H7 (cell line): ENCODE data around the gene FAM163B. TPM values are rescaled to one million over a fixed set of nuclear protein-coding genes. Genes with fewer than 3 reads are reported as not detected.

ENCODE experiments used
- DNase-seq: peaks from one replicate; pipeline ENCODE4 v3.0.0; 2012
- H3K27me3 ChIP-seq: 2 replicates; pipeline ENCODE4 v1.6.0; 2011; ENCODE audit warnings: mild to moderate bottlenecking, low read length; ENCODE audit not compliant: control insufficient read depth, insufficient read depth
- H3K36me3 ChIP-seq: replicated peaks from 2 replicates; pipeline ENCODE4 v1.5.1; 2011; ENCODE audit warnings: low read length; ENCODE audit not compliant: control insufficient read depth, insufficient read depth
- H3K4me3 ChIP-seq: 2 replicates; pipeline ENCODE4 v1.5.1; 2011; ENCODE audit warnings: low read depth, mild to moderate bottlenecking, control low read depth, low read length, moderate library complexity; ENCODE audit not compliant: insufficient read depth
- total RNA-seq: library from RNA; depleted of rRNA; stranded (reverse); fragments of >200 nt; shearing (Covaris generic); gene quantifications from 2 replicates; pipeline ENCODE4 v1.2.3, GENCODE V29; 2014

The FAM163B gene
- total RNA-seq, 1 experiment from 2014 or later, result 1.2 TPM

- Histone ChIP-seq H3K27me3 (no peaks in the 10 kb centered on the region), H3K4me3 (no peak overlapping the region), H3K36me3 (no peaks in the 10 kb centered on the region)
- DNase-seq, result no peak
Observed at GRCh38 chr9:133557581-133557980, 51.6 kb downstream of the FAM163B start.

DNA sequence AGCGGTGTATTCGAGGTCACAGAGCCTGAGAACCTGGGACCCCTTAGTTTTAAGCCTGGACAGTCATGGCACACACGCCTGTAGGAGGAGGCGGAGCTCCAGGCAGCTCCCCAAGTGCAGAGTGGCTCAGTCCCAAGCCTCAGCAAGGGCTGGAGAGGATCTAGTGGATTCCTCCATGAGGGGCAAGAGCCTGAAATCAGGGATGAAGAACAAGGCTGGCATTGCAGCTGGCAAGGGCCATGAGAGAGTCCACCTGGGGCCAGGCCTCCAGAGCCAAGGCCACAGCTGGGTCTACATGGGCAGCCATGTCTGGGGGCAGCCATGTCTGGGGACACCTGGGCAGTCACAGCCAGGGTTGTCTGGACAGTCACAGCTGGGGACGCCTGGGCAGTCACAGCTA, 52.8 kb downstream of the FAM163B start:
- Histone ChIP-seq H3K4me3 (no peak overlapping the region), H3K36me3 (no peaks in the 10 kb centered on the region), H3K27me3 (no peaks in the 10 kb centered on the region)
- no peak for DNase-seq

DNA sequence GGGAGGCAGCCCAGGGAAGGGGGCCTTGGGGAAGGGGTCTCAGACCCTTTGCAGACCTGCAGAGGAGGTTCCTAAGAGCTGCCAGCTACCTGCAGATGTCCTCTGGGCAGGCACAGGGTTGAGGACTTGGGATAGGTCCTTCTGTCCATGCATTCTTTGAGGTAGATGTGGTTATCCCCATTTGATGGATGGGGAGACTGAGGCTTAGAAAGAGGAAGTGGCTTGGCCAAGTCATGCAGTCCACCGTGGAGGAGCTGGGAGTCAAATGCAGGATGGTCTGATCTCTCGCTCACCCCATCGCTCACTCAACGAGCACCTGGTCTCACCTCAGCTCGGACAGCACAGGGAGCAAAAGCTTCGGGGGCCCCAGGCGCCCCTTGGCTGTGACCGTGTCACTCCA, 54.5 kb downstream of the FAM163B start:
- DNase-seq, result no peak
- no peaks in the 10 kb centered on the region for H3K27me3 ChIP-seq
- H3K4me3 ChIP-seq, result no peak overlapping the region
- no peaks in the 10 kb centered on the region for H3K36me3 ChIP-seq

DNA sequence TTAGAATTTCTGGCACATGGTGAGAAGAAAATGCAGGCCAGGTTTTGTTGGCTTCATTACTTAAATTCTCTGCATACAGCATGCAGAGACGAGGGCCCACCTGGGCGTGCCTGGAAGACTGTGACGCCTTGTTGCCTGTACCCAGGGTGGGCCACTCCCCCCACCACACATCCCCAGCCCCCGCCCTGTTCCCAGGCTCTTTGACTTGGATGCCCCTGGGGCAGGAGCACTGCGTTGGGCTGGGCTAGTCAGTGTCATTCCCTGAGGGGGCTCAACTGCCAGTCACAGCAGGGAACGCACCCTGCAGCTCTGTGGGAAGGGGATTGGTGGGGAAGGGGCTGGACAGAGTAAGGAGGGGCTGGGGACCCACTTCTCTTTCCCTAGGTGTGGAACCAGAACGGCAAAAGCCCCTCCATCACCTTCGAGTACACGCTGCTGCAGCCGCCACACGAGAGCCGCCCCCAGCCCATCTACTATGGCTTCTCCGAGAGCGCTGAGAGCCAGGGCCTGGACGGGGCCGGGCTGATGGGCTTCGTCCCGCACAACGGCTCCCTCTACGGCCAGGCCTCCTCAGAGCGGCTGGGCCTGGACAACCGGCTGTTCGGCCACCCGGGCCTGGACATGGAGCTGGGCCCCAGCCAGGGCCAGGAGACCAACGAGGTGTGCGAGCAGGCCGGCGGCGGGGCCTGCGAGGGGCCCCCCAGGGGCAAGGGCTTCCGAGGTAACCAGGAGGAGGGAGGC, 55.0 kb downstream of the FAM163B start:
- peak; percentile 94 for DNase-seq

GRCh38 chr9:133553123-133553522, 56.1 kb downstream of the FAM163B start:
- H3K36me3 ChIP-seq, result no peaks in the 10 kb centered on the region
- no peaks in the 10 kb centered on the region for H3K27me3 ChIP-seq
- no peak overlapping the region for H3K4me3 ChIP-seq
- peak; percentile 71 for DNase-seq

More for the DNA sequence above, 55.0 kb downstream of the FAM163B start:
- no peaks in the 10 kb centered on the region for H3K36me3 ChIP-seq
- H3K27me3 ChIP-seq, result no peaks in the 10 kb centered on the region
- no peak overlapping the region for H3K4me3 ChIP-seq

DNA sequence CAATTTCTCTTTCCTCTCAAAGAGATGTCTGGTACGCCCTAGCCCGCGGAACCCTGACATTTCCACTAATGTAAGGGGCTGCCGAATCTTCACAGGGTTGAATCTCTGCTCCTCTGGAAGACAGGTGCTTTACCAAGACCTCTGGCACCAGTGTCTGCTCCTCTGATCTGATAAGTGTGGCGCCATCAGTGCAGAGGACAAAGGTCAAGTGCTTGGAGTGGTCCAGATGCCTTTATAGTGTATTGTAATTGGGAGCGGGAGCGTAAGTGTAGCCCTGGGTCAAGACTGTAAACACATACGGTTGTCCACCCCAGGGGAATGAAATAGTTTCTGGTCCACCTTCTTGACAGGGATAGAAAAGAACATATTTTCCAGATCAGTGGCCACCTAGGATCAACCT, 57.0 kb downstream of the FAM163B start:
- DNase-seq, result no peak
- H3K27me3 ChIP-seq, result no peaks in the 10 kb centered on the region
- no peak overlapping the region for H3K4me3 ChIP-seq
- no peaks in the 10 kb centered on the region for H3K36me3 ChIP-seq

DNA sequence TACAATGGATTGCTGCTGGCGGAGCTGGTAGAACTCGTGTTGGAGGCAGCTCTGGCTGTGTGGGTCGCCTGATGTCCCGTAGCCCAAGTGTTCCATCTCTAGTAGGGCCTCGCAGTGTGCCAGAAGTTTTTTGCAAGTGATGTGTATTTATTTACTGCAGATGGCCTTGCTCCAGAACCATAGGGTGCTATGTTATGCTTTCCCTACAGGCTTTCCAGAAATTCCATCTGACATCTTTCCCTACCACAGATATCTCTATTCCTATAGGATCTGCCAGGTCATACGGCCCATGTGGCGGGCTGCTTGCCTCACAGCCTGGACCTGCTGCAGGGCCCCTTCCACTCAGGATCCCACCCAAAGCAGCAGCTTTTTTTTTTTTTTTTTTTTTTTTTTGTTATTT, 57.7 kb downstream of the FAM163B start:
- no peaks in the 10 kb centered on the region for H3K27me3 ChIP-seq
- H3K4me3 ChIP-seq, result no peak overlapping the region
- no peak for DNase-seq
- H3K36me3 ChIP-seq, result no peaks in the 10 kb centered on the region

GRCh38 chr9:133547116-133547515, 62.1 kb downstream of the FAM163B start:
- H3K27me3 ChIP-seq, result no peaks in the 10 kb centered on the region
- H3K4me3 ChIP-seq, result no peak overlapping the region
- no peak for DNase-seq
- no peaks in the 10 kb centered on the region for H3K36me3 ChIP-seq

GRCh38 chr9:133546287-133546680, 62.9 kb downstream of the FAM163B start:
- Histone ChIP-seq H3K27me3 (no peaks in the 10 kb centered on the region), H3K36me3 (no peaks in the 10 kb centered on the region), H3K4me3 (no peak overlapping the region)
- DNase-seq, result no peak

DNA sequence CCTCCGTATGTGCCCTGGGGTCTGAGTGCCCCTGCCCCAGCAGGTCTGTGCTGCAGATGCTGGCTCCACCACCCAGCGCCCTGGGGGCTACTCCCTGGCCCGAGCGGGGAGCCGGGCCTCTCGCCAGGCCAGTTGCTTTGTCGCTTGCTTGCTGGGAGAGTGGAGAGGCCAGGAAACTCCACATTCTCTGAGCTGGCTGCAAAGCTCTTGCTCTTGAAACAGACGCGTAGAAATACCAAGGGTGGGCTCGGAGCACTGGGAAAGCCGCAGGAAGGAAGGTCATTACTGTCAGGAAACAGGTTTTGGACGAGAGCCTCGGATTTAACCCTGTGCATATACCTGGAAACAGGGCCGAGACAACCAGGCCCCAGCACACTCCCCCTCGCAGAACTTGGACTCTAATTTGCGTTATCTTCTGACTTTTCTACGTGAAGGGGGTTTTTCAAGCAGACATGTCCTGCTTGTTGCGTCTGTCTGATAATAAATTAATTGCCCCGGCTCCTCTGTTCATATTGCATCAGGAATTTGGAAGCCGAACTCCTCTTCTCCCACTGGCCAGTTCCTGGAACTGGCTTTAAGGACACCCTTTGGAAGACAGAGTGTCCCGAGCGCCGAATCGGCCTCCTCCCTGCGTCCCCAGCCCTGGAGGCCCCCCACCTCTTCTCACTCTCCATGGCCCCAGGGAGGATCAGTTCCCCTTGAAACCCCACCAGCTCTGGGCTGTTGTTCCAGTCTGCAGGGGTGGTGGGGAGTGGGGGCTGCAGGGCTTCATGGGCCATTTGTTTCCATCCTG, 63.5 kb downstream of the FAM163B start:
- Histone ChIP-seq H3K27me3 (no peaks in the 10 kb centered on the region), H3K4me3 (no peak overlapping the region), H3K36me3 (no peaks in the 10 kb centered on the region)
- DNase-seq, result peak; percentile 64

DNA sequence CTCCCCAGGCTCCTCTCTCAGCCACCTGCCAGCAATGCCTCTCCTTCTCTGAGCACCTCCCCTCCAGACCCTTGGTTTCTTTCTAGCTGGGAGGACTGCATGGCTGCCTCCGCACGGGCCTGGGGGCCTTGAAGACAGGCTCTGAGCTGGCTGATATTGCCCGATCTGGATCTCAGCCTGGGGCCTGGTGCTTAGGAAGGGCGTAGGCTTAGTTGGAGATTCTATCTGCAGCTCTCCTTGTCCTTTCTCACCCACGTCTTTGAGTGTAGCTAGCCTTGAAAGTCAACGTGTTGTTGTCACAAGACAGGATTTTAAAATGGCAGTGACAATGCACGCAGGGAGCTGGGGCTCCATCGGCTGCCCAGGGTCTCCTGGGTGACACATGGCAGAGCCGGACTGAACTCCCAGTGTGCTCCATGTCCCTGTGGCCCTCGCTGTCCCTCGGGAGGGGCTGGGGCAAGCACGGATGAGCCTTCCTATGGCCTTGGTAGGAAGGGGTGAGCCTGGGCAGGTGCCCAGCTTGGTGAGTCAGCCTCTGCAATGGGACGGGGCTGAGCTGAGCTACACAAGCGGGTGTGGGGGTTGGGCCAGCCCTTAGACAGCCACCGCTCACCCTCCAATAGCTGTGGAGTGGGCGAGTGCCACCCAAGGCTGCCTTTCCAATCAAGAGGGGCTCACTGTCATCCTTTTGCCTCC, 65.3 kb downstream of the FAM163B start:
- Histone ChIP-seq H3K27me3 (no peaks in the 10 kb centered on the region), H3K4me3 (no peak overlapping the region), H3K36me3 (no peaks in the 10 kb centered on the region)
- DNase-seq, result no peak

GRCh38 chr9:133542002-133542401, 67.2 kb downstream of the FAM163B start:
- H3K27me3 ChIP-seq, result no peaks in the 10 kb centered on the region
- no peak overlapping the region for H3K4me3 ChIP-seq
- no peak for DNase-seq
- no peaks in the 10 kb centered on the region for H3K36me3 ChIP-seq

- peak; percentile 92 for DNase-seq
- Histone ChIP-seq H3K36me3 (no peaks in the 10 kb centered on the region), H3K4me3 (no peak overlapping the region), H3K27me3 (no peaks in the 10 kb centered on the region)
Observed at GRCh38 chr9:133540698-133541025, 68.5 kb downstream of the FAM163B start.

DNA sequence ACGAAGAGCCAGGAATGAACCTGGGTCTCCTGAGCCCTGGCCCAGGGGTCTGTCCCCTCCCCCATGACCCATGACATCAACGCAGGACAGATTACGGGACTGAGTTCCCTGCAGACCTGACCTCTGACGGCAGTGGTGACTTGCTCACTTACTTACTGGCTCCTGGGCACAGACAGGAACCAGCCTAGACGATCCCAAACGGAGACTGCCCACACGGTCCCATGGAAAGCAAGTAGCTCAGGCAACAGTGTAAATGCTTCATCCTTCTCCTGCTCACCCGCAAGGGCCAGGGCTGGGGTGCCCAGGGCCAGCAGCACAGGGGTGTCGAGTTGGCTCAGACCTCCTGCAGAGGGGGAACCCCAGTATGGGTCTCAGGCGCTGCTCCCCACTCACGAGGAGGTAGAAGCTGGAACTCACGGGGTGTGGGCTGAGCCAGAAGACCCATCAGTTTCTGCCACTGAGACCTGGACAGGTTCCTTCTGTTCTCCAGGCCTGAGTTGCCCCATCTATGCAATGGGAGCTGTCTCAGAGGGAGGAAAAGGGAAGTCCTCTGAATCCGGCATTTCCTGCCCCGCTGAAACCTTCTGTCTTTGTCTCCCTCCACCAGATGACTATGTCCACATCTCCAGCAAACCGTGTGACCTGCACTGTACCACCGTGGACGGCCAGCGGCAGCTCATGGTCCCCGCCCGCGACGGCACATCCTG, 69.0 kb downstream of the FAM163B start:
- Histone ChIP-seq H3K4me3 (no peak overlapping the region), H3K27me3 (no peaks in the 10 kb centered on the region; the same call in 1 of the 2 replicates), H3K36me3 (no peaks in the 10 kb centered on the region)
- DNase-seq, result peak; percentile 67
